Osteoblast (primary cell): ENCODE data around the gene PKIG. TPM values are rescaled to one million over a fixed set of nuclear protein-coding genes. Genes with fewer than 3 reads are reported as not detected.

Source experiments
- DNase-seq: peaks from one replicate; pipeline ENCODE4 v3.0.0; 2011; ENCODE audit warnings: low spot score, mixed read lengths; ENCODE audit not compliant: insufficient read length; ENCODE audit errors: missing footprints
- H2AFZ ChIP-seq: 2 replicates; pipeline ENCODE4 v1.6.0; 2011; ENCODE audit warnings: mild to moderate bottlenecking, low read length
- H3K27ac ChIP-seq: 2 replicates; pipeline ENCODE4 v1.5.1; 2011; ENCODE audit warnings: mild to moderate bottlenecking, low read depth, low read length, moderate library complexity
- H3K27me3 ChIP-seq: 2 replicates; pipeline ENCODE4 v1.6.0; 2012; ENCODE audit warnings: mild to moderate bottlenecking, control low read depth, inconsistent platforms, low read length, moderate library complexity; ENCODE audit not compliant: insufficient read depth
- H3K36me3 ChIP-seq: 2 replicates; pipeline ENCODE4 v1.5.1; 2011; ENCODE audit warnings: mild to moderate bottlenecking, low read length, control low read depth, moderate library complexity; ENCODE audit not compliant: insufficient read depth
- H3K4me1 ChIP-seq: 2 replicates; pipeline ENCODE4 v1.5.1; 2011; ENCODE audit warnings: mild to moderate bottlenecking, low read length, control low read depth, moderate library complexity; ENCODE audit not compliant: insufficient read depth
- H3K4me2 ChIP-seq: 2 replicates; pipeline ENCODE4 v1.6.0; 2011; ENCODE audit warnings: mild to moderate bottlenecking, low read length; ENCODE audit not compliant: insufficient read depth
- H3K4me3 ChIP-seq: fragments of 200-600 bp; sonication (generic); 3 replicates; pipeline ENCODE4 v1.5.1; 2012; ENCODE audit warnings: mild to moderate bottlenecking, low read length, inconsistent platforms; ENCODE audit not compliant: insufficient read depth
- H3K79me2 ChIP-seq: 2 replicates; pipeline ENCODE4 v1.6.0; 2012; ENCODE audit warnings: mild to moderate bottlenecking, low read length, control low read depth, inconsistent platforms; ENCODE audit not compliant: insufficient read depth
- H3K9me3 ChIP-seq: 2 replicates; pipeline ENCODE4 v1.5.1; 2011; ENCODE audit warnings: low read depth, low read length, control low read depth
- H4K20me1 ChIP-seq: 2 replicates; pipeline ENCODE4 v1.6.0; 2012; ENCODE audit warnings: mild to moderate bottlenecking, low read length, control low read depth; ENCODE audit not compliant: insufficient read depth
- total RNA-seq: library from RNA; depleted of rRNA; stranded (reverse); fragments of >200 nt; gene quantifications from 2 replicates; pipeline ENCODE4 v1.2.3, GENCODE V29; 2012
- TF ChIP-seq, protein P1 (sequence below): IDR thresholded peaks from 2 replicates; pipeline ENCODE4 v1.5.1; 2011; ENCODE audit warnings: mild to moderate bottlenecking, low read depth, low read length, moderate library complexity; ENCODE audit errors: extremely low read depth

Gene PKIG
- total RNA-seq, result 94.6 and 107 TPM in 2 replicates

DNA sequence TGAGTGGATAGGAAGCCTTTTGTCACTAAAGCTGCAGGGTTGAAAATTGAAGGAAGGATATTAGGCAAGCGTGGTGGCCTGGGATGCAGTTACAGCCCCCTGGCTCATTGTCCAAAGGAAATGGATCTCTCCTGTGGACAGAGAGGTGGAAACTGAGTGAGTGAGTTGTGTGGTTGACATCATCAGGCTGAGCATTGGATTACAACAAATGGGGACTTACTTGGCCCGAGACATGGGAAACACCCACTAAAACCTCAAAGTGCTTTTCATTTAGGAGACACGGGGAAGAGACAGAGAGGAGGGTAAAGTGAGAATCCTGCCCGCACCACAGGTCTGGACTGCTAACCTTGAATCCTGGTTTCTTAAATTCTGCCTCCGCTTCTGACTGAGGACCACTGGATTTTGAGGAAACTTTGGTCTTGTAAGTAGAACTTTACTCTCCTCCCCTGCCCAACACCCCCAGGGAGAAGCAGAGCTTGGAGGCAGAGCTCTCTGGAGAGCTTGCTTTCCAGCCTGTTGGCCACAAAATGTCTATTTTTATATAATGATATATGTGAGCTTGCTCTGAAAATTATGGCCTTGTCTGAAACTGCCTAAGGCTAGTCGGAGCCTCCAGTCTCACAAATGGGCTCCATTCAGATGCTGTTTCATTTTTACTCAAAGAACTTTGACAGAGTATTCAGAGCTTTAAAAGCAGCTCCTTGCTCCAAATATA lies at the start of gene PKIG:
Gene PKIG (plus strand): TSS at position 269 of the 715 bp plus-strand sequence. CDS start 31,978 bp downstream, outside the sequence.
- TF ChIP-seq, protein P1, sequence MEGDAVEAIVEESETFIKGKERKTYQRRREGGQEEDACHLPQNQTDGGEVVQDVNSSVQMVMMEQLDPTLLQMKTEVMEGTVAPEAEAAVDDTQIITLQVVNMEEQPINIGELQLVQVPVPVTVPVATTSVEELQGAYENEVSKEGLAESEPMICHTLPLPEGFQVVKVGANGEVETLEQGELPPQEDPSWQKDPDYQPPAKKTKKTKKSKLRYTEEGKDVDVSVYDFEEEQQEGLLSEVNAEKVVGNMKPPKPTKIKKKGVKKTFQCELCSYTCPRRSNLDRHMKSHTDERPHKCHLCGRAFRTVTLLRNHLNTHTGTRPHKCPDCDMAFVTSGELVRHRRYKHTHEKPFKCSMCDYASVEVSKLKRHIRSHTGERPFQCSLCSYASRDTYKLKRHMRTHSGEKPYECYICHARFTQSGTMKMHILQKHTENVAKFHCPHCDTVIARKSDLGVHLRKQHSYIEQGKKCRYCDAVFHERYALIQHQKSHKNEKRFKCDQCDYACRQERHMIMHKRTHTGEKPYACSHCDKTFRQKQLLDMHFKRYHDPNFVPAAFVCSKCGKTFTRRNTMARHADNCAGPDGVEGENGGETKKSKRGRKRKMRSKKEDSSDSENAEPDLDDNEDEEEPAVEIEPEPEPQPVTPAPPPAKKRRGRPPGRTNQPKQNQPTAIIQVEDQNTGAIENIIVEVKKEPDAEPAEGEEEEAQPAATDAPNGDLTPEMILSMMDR, result no peak
- Histone ChIP-seq H3K9me3 (no peaks in the 10 kb centered on the region), H3K4me3 (peak within 1 kb of the TSS; percentile 74), H2AFZ (peak within 1 kb of the TSS; percentile 67), H3K4me2 (peak within 1 kb of the TSS; percentile 93), H3K79me2 (peaks cover 46% of the 10 kb centered on the region), H3K27me3 (no peaks in the 10 kb centered on the region), H4K20me1 (no peaks in the 10 kb centered on the region), H3K27ac (peak within 1 kb of the TSS; percentile 94), H3K4me1 (peaks cover 51% of the 10 kb centered on the region), H3K36me3 (no peaks in the 10 kb centered on the region)
- peak; percentile 84 for DNase-seq

DNA sequence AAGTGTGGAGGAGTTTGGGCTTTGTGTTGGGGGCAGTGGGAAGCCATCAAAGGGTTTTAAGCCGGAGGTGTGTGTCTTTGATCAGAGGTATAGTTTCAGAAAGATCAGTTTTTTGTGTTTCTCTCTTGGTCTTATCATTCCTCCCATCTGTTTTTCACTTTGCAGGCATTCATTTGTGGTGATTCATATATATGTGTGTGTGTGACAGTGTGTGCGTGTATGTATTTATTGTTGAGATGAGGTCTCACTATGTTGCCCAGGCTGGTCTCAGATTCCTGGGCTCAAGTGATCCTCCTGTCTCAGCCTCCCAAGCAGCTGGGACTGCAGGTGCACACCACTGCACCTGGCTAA lies 49.4 kb upstream of the PKIG start:
- H2AFZ ChIP-seq, result peak overlapping the region; percentile 97
- H3K27me3 ChIP-seq, result no peaks in the 10 kb centered on the region
- peak; percentile 58 for DNase-seq
- H3K27ac ChIP-seq, result peak overlapping the region; percentile 47
- H3K4me1 ChIP-seq, result peaks cover 15% of the 10 kb centered on the region
- TF ChIP-seq, protein P1, result no peak
- H3K36me3 ChIP-seq, result no peaks in the 10 kb centered on the region
- peaks cover 27% of the 10 kb centered on the region for H3K79me2 ChIP-seq
- no peaks in the 10 kb centered on the region for H3K9me3 ChIP-seq
- H4K20me1 ChIP-seq, result no peaks in the 10 kb centered on the region
- peak overlapping the region; percentile 89 for H3K4me2 ChIP-seq
- peak overlapping the region; percentile 87 for H3K4me3 ChIP-seq

DNA sequence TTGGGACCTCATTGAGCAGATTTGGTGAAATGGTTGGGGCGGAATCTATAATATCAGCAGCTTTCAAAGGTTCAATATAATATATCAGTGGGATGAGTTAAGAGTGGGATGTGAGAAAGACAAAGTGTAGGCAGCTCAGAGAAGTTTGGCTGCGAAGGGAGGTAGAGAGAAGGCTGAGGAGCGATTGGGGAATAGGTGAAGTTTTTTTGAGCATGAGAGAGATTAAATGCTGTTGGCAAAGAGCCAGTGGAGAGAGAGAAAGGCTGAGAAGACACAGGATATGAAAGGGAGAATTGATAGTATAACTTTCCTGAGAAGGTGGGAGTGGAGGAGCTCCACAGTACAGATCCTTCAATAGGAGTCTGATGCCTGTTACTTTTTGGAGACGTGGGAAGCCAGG lies 48.5 kb upstream of the PKIG start:
- no peak overlapping the region for H2AFZ ChIP-seq
- peaks cover 15% of the 10 kb centered on the region for H3K4me1 ChIP-seq
- no peak overlapping the region for H3K4me2 ChIP-seq
- H3K36me3 ChIP-seq, result no peaks in the 10 kb centered on the region
- H3K9me3 ChIP-seq, result no peaks in the 10 kb centered on the region
- H3K27ac ChIP-seq, result no peak overlapping the region
- peaks cover 27% of the 10 kb centered on the region for H3K79me2 ChIP-seq
- H3K27me3 ChIP-seq, result no peaks in the 10 kb centered on the region
- no peaks in the 10 kb centered on the region for H4K20me1 ChIP-seq
- TF ChIP-seq, protein P1, result no peak
- H3K4me3 ChIP-seq, result no peak overlapping the region
- no peak for DNase-seq

DNA sequence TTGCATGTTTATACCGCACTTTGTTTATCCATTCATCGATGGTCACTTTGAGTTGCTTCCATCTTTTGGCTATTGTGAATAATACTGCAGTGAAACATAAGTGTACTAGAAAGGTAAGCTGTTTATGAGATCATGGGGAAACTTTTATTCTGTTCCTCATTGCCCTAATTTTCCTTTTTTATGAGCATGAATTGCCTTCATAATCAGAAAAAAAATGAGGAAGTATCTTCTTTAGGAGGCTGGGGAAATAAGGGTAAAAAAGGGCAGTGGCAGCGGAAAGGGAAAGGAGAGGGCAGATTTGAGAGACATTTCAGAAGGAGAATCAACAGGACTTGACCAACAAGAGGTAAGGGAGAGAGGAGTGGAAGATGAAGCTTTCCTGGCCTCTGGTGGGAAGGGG lies 46.2 kb upstream of the PKIG start:
- Histone ChIP-seq H2AFZ (no peak overlapping the region), H3K27me3 (no peaks in the 10 kb centered on the region), H3K4me3 (no peak overlapping the region), H3K79me2 (peaks cover 31% of the 10 kb centered on the region), H3K4me2 (no peak overlapping the region), H4K20me1 (no peaks in the 10 kb centered on the region), H3K4me1 (peaks cover 21% of the 10 kb centered on the region), H3K36me3 (no peaks in the 10 kb centered on the region), H3K9me3 (no peaks in the 10 kb centered on the region), H3K27ac (no peak overlapping the region)
- DNase-seq, result no peak
- TF ChIP-seq, protein P1, result no peak
